Natural killer cell (primary cell): Measurements from ENCODE around the gene BARHL2. TPM values are rescaled to one million over a fixed set of nuclear protein-coding genes. Genes with fewer than 3 reads are reported as not detected.

Experiments used
- ATAC-seq, 3 donors: fragments of 150-1000 bp in 2 of 3; fragments of 200-7000 bp in 1 of 3; cut with Tn5 transposase; 1 replicate in 1 of 3; 2 replicates in 2 of 3; pipeline ENCODE4 v1.10.0; 2021; ENCODE audit warnings: mild to moderate bottlenecking in 2 of 3, moderate library complexity in 2 of 3
- DNase-seq, 2 donors: peaks; one replicate each; pipeline versions ENCODE4 v3.0.0 to v3.0.0-alpha.2; 2013 to 2021; ENCODE audit warnings: mixed read lengths in 1 of 2
- H3K27ac ChIP-seq: one replicate; pipeline ENCODE4 v1.5.1; 2013; ENCODE audit warnings: mild to moderate bottlenecking, low read length
- H3K27me3 ChIP-seq: one replicate; pipeline ENCODE4 v1.6.1; 2013; ENCODE audit warnings: low read length; ENCODE audit not compliant: control insufficient read depth, insufficient read depth
- H3K36me3 ChIP-seq: one replicate; pipeline ENCODE4 v1.6.1; 2013; ENCODE audit warnings: low read length; ENCODE audit not compliant: control insufficient read depth, insufficient read depth
- H3K4me1 ChIP-seq: one replicate; pipeline ENCODE4 v1.6.1; 2013; ENCODE audit warnings: low read length; ENCODE audit not compliant: control insufficient read depth, insufficient read depth
- H3K4me3 ChIP-seq: one replicate; pipeline ENCODE4 v1.5.1; 2013; ENCODE audit warnings: low read length
- H3K9me3 ChIP-seq: one replicate; pipeline ENCODE4 v1.6.1; 2013; ENCODE audit warnings: low read length; ENCODE audit not compliant: control insufficient read depth, insufficient read depth
- H3K27ac Mint-ChIP-seq, 2 donors: one replicate each; pipeline ENCODE4 v1.8.0; 2022; ENCODE audit warnings: mild to moderate bottlenecking in 2 of 2, mixed read lengths in 2 of 2, moderate library complexity in 1 of 2
- H3K27me3 Mint-ChIP-seq, 2 donors: one replicate each; pipeline ENCODE4 v1.8.0; 2022; ENCODE audit warnings: low read depth in 2 of 2, mixed read lengths in 2 of 2
- H3K36me3 Mint-ChIP-seq: one replicate; pipeline ENCODE4 v1.8.0; 2022; ENCODE audit warnings: mixed read lengths
- H3K4me1 Mint-ChIP-seq, 2 donors: one replicate each; pipeline ENCODE4 v1.8.0; 2022; ENCODE audit warnings: mixed read lengths in 2 of 2
- H3K4me3 Mint-ChIP-seq: one replicate; pipeline ENCODE4 v1.8.0; 2022; ENCODE audit warnings: mild to moderate bottlenecking, moderate library complexity, mixed read lengths
- H3K9me3 Mint-ChIP-seq, 2 donors: one replicate each; pipeline ENCODE4 v1.8.0; 2022; ENCODE audit warnings: mixed read lengths in 2 of 2
- WGBS: methylation state at CpG from one replicate; pipeline ENCODE4 v1.1.7; 2013; ENCODE audit warnings: missing lambda C conversion rate; ENCODE audit not compliant: insufficient coverage; 5-methylcytosine and 5-hydroxymethylcytosine counted together
- intact Hi-C: fragments of 100-400 bp; cut with micrococcal nuclease; formaldehyde crosslinking; loops from one replicate; pipeline ENCODE4 v1.14.2; 2022
- total RNA-seq, 4 donors: library from RNA; stranded (reverse); fragments of 120-200 nt in 1 of 4; gene quantifications; one replicate each; pipeline versions ENCODE4 v1.2.3 to v1.2.4, GENCODE V29; 2013 to 2022
- TF ChIP-seq, protein P1 (sequence below): fragments of 200-600 bp; IDR thresholded peaks from one replicate; pipeline ENCODE4 v1.8.0; 2022; ENCODE audit warnings: antibody characterized with exemption

The BARHL2 gene
- total RNA-seq, 3 donors from 2014 or later (not counting 1 experiment from before 2014, with no cell fraction given): not detected

DNA sequence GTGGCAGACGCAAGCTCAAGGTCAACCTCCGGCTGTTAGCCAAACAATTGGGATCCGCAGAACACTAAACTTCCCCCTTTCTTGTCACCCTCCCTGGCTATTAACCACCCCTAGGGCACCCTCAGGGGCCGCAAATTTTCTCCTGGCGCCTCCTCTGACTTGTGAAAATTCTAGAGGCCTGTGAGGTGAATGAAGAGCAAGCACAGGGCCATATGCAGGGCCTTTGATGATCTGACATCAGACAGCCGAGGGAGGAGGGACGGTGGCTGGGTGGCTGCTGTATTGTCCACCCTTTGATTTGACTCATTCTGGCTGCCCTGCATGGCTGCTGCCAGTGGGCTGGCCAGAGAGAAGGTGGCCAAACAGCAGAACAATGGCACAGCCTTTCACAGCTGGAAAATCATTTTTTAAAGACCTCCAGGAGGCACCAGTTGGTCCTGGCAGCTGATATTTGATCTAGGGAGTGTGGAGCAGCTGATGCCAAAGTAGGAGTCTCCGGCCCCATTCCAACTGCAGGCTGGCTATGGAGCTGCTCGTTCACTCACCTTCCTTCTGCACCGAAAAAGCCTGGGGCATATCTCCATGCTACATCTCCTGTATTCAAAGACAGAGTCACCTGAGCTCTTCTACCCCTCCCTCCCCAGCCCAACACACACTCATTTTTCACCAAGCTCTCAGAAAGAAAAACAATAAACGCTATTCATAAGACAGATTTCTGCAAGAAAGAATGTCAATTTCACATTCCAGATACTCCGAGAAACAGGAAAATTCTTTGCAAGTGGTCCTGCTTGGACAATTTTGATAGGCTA is 44.9 kb upstream of the BARHL2 start:
- Mint-ChIP-seq H3K36me3 (no peaks in the 10 kb centered on the region), H3K9me3 (peaks cover 0 to 3% of the 10 kb centered on the region in 2 donors), H3K27me3 (peaks cover 9 to 47% of the 10 kb centered on the region in 2 donors), H3K27ac (no peak overlapping the region), H3K4me1 (no peaks in the 10 kb centered on the region), H3K4me3 (no peak overlapping the region)
- no peak for ATAC-seq
- no peaks in the 10 kb centered on the region for H3K36me3 ChIP-seq
- intact Hi-C loops: no loop called here
- no peaks in the 10 kb centered on the region for H3K27me3 ChIP-seq
- H3K9me3 ChIP-seq: no peaks in the 10 kb centered on the region
- H3K4me1 ChIP-seq: no peaks in the 10 kb centered on the region
- no peak for DNase-seq
- WGBS: 60% methylated on average over 12 of the region's 12 CpGs
- TF ChIP-seq, protein P1, sequence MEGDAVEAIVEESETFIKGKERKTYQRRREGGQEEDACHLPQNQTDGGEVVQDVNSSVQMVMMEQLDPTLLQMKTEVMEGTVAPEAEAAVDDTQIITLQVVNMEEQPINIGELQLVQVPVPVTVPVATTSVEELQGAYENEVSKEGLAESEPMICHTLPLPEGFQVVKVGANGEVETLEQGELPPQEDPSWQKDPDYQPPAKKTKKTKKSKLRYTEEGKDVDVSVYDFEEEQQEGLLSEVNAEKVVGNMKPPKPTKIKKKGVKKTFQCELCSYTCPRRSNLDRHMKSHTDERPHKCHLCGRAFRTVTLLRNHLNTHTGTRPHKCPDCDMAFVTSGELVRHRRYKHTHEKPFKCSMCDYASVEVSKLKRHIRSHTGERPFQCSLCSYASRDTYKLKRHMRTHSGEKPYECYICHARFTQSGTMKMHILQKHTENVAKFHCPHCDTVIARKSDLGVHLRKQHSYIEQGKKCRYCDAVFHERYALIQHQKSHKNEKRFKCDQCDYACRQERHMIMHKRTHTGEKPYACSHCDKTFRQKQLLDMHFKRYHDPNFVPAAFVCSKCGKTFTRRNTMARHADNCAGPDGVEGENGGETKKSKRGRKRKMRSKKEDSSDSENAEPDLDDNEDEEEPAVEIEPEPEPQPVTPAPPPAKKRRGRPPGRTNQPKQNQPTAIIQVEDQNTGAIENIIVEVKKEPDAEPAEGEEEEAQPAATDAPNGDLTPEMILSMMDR: no peak
- H3K4me3 ChIP-seq: no peak overlapping the region
- H3K27ac ChIP-seq: no peak overlapping the region

DNA sequence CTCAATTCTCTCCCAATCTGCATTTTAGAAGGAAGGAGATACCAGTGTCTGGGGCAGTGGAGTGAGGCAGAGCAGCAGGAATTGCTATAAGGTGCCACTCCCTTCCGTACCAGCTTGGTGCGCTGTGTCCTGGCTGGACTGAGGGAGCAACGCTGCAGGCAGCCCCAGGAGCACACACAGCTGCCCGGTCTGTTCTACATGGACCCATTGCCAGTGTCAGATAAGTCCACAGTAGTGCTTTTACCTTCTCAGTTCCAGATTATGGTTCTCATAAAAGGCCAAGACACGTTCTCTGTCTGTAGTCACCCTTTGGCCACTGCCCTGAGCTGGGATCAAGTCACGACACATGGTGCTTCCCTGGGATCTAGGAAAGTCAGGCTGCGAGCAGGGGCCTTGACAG is 44.1 kb upstream of the BARHL2 start:
- TF ChIP-seq, protein P1: no peak
- Mint-ChIP-seq H3K27me3 (peaks cover 8 to 42% of the 10 kb centered on the region in 2 donors), H3K4me1 (no peaks in the 10 kb centered on the region), H3K4me3 (no peak overlapping the region), H3K9me3 (peaks cover 0 to 3% of the 10 kb centered on the region in 2 donors), H3K27ac (no peak overlapping the region), H3K36me3 (no peaks in the 10 kb centered on the region)
- no peak for ATAC-seq
- Histone ChIP-seq H3K9me3 (no peaks in the 10 kb centered on the region), H3K27ac (no peak overlapping the region), H3K27me3 (no peaks in the 10 kb centered on the region), H3K36me3 (no peaks in the 10 kb centered on the region), H3K4me3 (no peak overlapping the region), H3K4me1 (no peaks in the 10 kb centered on the region)
- DNase-seq: no peak
- intact Hi-C loops: no loop called here
- WGBS: 85% methylated on average over 7 of the region's 7 CpGs

DNA sequence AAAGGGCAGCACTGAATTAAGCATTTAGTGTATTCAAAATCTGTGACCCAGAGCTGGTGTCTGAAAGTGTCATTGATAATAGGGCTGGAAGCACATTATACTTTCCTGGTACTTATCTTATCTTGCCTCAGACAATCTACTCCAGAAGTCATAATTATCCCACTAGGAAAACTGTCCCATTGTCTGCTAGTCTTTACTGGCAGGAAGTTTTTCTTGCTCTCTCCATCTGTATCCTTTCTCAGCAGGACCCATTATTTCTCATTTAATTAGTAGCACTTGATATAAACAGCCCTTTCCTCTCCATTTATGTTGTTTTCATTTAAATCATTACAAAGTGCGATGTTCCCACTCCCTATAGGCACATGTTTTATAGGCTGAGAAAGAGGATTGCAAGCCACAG is 36.5 kb upstream of the BARHL2 start:
- Mint-ChIP-seq H3K4me1 (no peaks in the 10 kb centered on the region), H3K27me3 (peaks cover 8 to 59% of the 10 kb centered on the region in 2 donors)

More for the DNA sequence above, 36.5 kb upstream of the BARHL2 start:
- Histone ChIP-seq H3K4me1 (no peaks in the 10 kb centered on the region), H3K27ac (no peak overlapping the region), H3K4me3 (no peak overlapping the region), H3K36me3 (no peaks in the 10 kb centered on the region), H3K27me3 (peaks cover 6% of the 10 kb centered on the region), H3K9me3 (no peaks in the 10 kb centered on the region)
- ATAC-seq: no peak
- H3K9me3 Mint-ChIP-seq: no peaks in the 10 kb centered on the region
- no CpG with 5 or more reads among the region's 1 CpG for WGBS
- TF ChIP-seq, protein P1: no peak
- no peak overlapping the region for H3K27ac Mint-ChIP-seq
- intact Hi-C loops: no loop called here
- no peaks in the 10 kb centered on the region for H3K36me3 Mint-ChIP-seq
- H3K4me3 Mint-ChIP-seq: no peak overlapping the region
- no peak for DNase-seq
